ENCODE data around the gene PRICKLE1. TPM values are rescaled to one million over a fixed set of nuclear protein-coding genes. Genes with fewer than 3 reads are reported as not detected.

The PRICKLE1 gene
- total RNA-seq, 1 donor from 2014 or later: 4.5 TPM

- H3K27ac Mint-ChIP-seq: no peak overlapping the region
- intact Hi-C loops (cut with micrococcal nuclease): no loop called here
- TF ChIP-seq CTCF (IDR thresholded peaks at IDR 0.05): no peak
These were observed 3.7 kb downstream of the PRICKLE1 start for GRCh38 chr12:42585841-42586216.

GRCh38 chr12:42585154-42585840, 4.2 kb downstream of the PRICKLE1 start:
- H3K27ac Mint-ChIP-seq: no peak overlapping the region
- intact Hi-C loops (cut with micrococcal nuclease): no loop called here
- no peaks in the 10 kb centered on the region for H3K9me3 Mint-ChIP-seq
- no peaks in the 10 kb centered on the region for H3K36me3 Mint-ChIP-seq (ENCODE audit: low read depth)
- H3K27me3 Mint-ChIP-seq: peaks cover 46% of the 10 kb centered on the region
- ChIA-PET CTCF (no interaction called here), POLR2A (no interaction called here)
- H3K4me1 Mint-ChIP-seq: peaks cover 11% of the 10 kb centered on the region
- ATAC-seq (ENCODE audit: low read depth): no peak
- no peak for TF ChIP-seq CTCF (IDR thresholded peaks at IDR 0.05)
- no peak overlapping the region for H3K4me3 Mint-ChIP-seq
- DNase-seq: no peak

More at GRCh38 chr12:42585841-42586216, 3.7 kb downstream of the PRICKLE1 start:
- ATAC-seq (ENCODE audit: low read depth): no peak
- Mint-ChIP-seq H3K4me1 (peaks cover 16% of the 10 kb centered on the region), H3K27me3 (peaks cover 47% of the 10 kb centered on the region), H3K4me3 (no peak overlapping the region), H3K9me3 (no peaks in the 10 kb centered on the region), H3K36me3 (ENCODE audit: low read depth) (no peaks in the 10 kb centered on the region)
- no peak for DNase-seq
- POLR2A ChIA-PET: no interaction called here
- CTCF ChIA-PET: no interaction called here

GRCh38 chr12:42584651-42585111, 4.9 kb downstream of the PRICKLE1 start:
- H3K4me3 Mint-ChIP-seq: no peak overlapping the region
- H3K27me3 Mint-ChIP-seq: peaks cover 43% of the 10 kb centered on the region
- POLR2A ChIA-PET: no interaction called here
- CTCF ChIA-PET: no interaction called here
- intact Hi-C loops (cut with micrococcal nuclease): no loop called here
- no peaks in the 10 kb centered on the region for H3K9me3 Mint-ChIP-seq
- DNase-seq: no peak
- no peak for TF ChIP-seq CTCF (IDR thresholded peaks at IDR 0.05)
- no peak for ATAC-seq (ENCODE audit: low read depth)
- H3K36me3 Mint-ChIP-seq (ENCODE audit: low read depth): no peaks in the 10 kb centered on the region
- H3K4me1 Mint-ChIP-seq: peaks cover 8% of the 10 kb centered on the region
- H3K27ac Mint-ChIP-seq: no peak overlapping the region

- H3K4me3 Mint-ChIP-seq: no peak overlapping the region
- H3K9me3 Mint-ChIP-seq: no peaks in the 10 kb centered on the region
- DNase-seq: no peak
- ChIA-PET CTCF (no interaction called here), POLR2A (no interaction called here)
- no peak overlapping the region for H3K27ac Mint-ChIP-seq
- intact Hi-C loops (cut with micrococcal nuclease): no loop called here
- ATAC-seq (ENCODE audit: low read depth): no peak
- peaks cover 34% of the 10 kb centered on the region for H3K27me3 Mint-ChIP-seq
- TF ChIP-seq CTCF (IDR thresholded peaks at IDR 0.05): no peak
- no peaks in the 10 kb centered on the region for H3K36me3 Mint-ChIP-seq (ENCODE audit: low read depth)
- no peaks in the 10 kb centered on the region for H3K4me1 Mint-ChIP-seq
These were observed 6.5 kb downstream of the PRICKLE1 start for GRCh38 chr12:42583016-42583415.

- Mint-ChIP-seq H3K27ac (no peak overlapping the region), H3K27me3 (peaks cover 29% of the 10 kb centered on the region), H3K9me3 (no peaks in the 10 kb centered on the region), H3K4me3 (no peak overlapping the region), H3K36me3 (ENCODE audit: low read depth) (no peaks in the 10 kb centered on the region), H3K4me1 (no peaks in the 10 kb centered on the region)
- intact Hi-C loops (cut with micrococcal nuclease): no loop called here
- TF ChIP-seq CTCF (IDR thresholded peaks at IDR 0.05): no peak
- DNase-seq (no peak), ATAC-seq (ENCODE audit: low read depth) (no peak)
- CTCF ChIA-PET: no interaction called here
- POLR2A ChIA-PET: no interaction called here
These were observed 7.0 kb downstream of the PRICKLE1 start for GRCh38 chr12:42582498-42582897.
